HepG2 (cell line): ENCODE measurements around the gene BYSL. TPM values are rescaled to one million over a fixed set of nuclear protein-coding genes. Genes with fewer than 3 reads are reported as not detected.

ENCODE experiments used
- AKNA ChIP-seq: sonication (generic); formaldehyde crosslinking; IDR thresholded peaks from 2 replicates; pipeline ENCODE4 v1.4.0; 2020; ENCODE audit warnings: missing genetic modification reagents, borderline replicate concordance
- HMG20B ChIP-seq: conservative IDR thresholded peaks from 2 replicates; pipeline ENCODE4 v1.6.1; 2016; ENCODE audit warnings: missing genetic modification reagents, missing compliant biosample characterization
- HNRNPL ChIP-seq: fragments of 200-400 bp; formaldehyde crosslinking; IDR thresholded peaks from 2 replicates; pipeline ENCODE4 v1.6.1; 2017; ENCODE audit warnings: mild to moderate bottlenecking, low read depth, low read length
- NFYC ChIP-seq: IDR thresholded peaks from 2 replicates; pipeline ENCODE4 v1.6.1; 2016; ENCODE audit warnings: missing genetic modification reagents, missing compliant biosample characterization
- POLR2G ChIP-seq: fragments of 200-400 bp; formaldehyde crosslinking; IDR thresholded peaks from 2 replicates; pipeline ENCODE4 v1.6.1; 2018; ENCODE audit warnings: mild to moderate bottlenecking, low read depth, low read length, moderate library complexity
- SIN3A ChIP-seq: IDR thresholded peaks from 2 replicates; pipeline ENCODE4 v1.6.1; 2011; ENCODE audit warnings: low read depth, mild to moderate bottlenecking, control low read depth, low read length, borderline replicate concordance
- SMAD9 ChIP-seq: sonication (generic); formaldehyde crosslinking; IDR thresholded peaks from 2 replicates; pipeline ENCODE4 v1.5.1; 2020; ENCODE audit warnings: mild to moderate bottlenecking, missing genetic modification reagents
- SOX6 ChIP-seq, 2 experiments: fragments of 450-650 bp in 1 of 2; sonication (generic) in 1 of 2; formaldehyde crosslinking in 1 of 2; IDR thresholded peaks; 2 replicates each; pipeline versions ENCODE4 v1.4.0 to v1.6.1; 2017 to 2020; ENCODE audit warnings: antibody characterized with exemption in 1 of 2, mild to moderate bottlenecking in 1 of 2, missing genetic modification reagents in 1 of 2
- TCF12 ChIP-seq, 2 experiments: fragments of 450-650 bp in 1 of 2; sonication (generic) in 1 of 2; formaldehyde crosslinking in 1 of 2; IDR thresholded peaks; 2 replicates each; pipeline versions ENCODE4 v1.6.1 to v1.8.0; 2017 to 2022; ENCODE audit warnings: antibody characterized with exemption in 1 of 2, mild to moderate bottlenecking in 1 of 2, missing genetic modification reagents in 1 of 2, moderate library complexity in 1 of 2
- ZKSCAN8 ChIP-seq: IDR thresholded peaks from 2 replicates; pipeline ENCODE4 v1.6.1; 2016; ENCODE audit warnings: borderline replicate concordance, missing genetic modification reagents, missing compliant biosample characterization
- ZNF44 ChIP-seq: sonication (generic); formaldehyde crosslinking; IDR thresholded peaks from 2 replicates; pipeline ENCODE4 v1.5.1; 2020; ENCODE audit warnings: mild to moderate bottlenecking, missing genetic modification reagents
- ZNF670 ChIP-seq: sonication (generic); formaldehyde crosslinking; IDR thresholded peaks from 2 replicates; pipeline ENCODE4 v1.8.0; 2022; ENCODE audit warnings: mild to moderate bottlenecking, missing genetic modification reagents, borderline replicate concordance
- ZNF839 ChIP-seq: sonication (generic); formaldehyde crosslinking; IDR thresholded peaks from 2 replicates; pipeline ENCODE4 v1.4.0; 2020; ENCODE audit warnings: missing genetic modification reagents, mild to moderate bottlenecking, borderline replicate concordance
- polyA plus RNA-seq, 8 experiments: library from polyadenylated mRNA; depleted of rRNA in 3 of 8; stranded (reverse) in 7 of 8; unstranded in 1 of 8; fragments of >200 nt; fragmentation: Illumina TruSeq in 4 of 8; extraction: Trizol in 4 of 8; gene quantifications; 2 replicates each; pipeline versions ENCODE4 v1.2.1 to v1.2.3, GENCODE V29; 2011 to 2016; ENCODE audit warnings: low read depth in 4 of 8, missing spikeins in 1 of 8, mixed read lengths in 1 of 8; ENCODE audit not compliant: insufficient read depth in 1 of 8
- total RNA-seq, 5 experiments: library from RNA; depleted of rRNA; stranded (reverse); fragments of >200 nt; fragmentation: Illumina TruSeq; extraction: Trizol; gene quantifications; 2 replicates each; pipeline ENCODE4 v1.2.3, GENCODE V29; 2016; ENCODE audit warnings: low read depth in 1 of 5
- TF ChIP-seq, protein P1 (sequence below): sonication (generic); formaldehyde crosslinking; IDR thresholded peaks from 2 replicates; pipeline ENCODE4 v1.5.1; 2020; ENCODE audit warnings: mild to moderate bottlenecking, missing genetic modification reagents, moderate library complexity

Gene BYSL
- total and polyA plus RNA-seq, 2 of the 13 experiments (the other 11 are each of a cell fraction or from before 2014, with no cell fraction given): 27.9 to 28.6 TPM

- TF ChIP-seq SOX6 (IDR thresholded peaks at IDR 0.05) (no peak), SOX6 (CRISPR knock-in tag; IDR thresholded peaks at IDR 0.05) (peak; percentile 74), ZNF44 (CRISPR knock-in tag) (peak; percentile 81; the same call in 1 of the 2 replicates), ZNF670 (CRISPR knock-in tag) (peak; percentile 81), ZNF839 (no peak), HMG20B (no peak), POLR2G (peak; percentile 93), SMAD9 (no peak; the same call in 1 of the 2 replicates), AKNA (peak; percentile 23; the same call in 1 of the 2 replicates), NFYC (CRISPR knock-in tag) (peak; percentile 17; the same call in 1 of the 2 replicates), SIN3A (peak; percentile 78), TCF12 (IDR thresholded peaks at IDR 0.05) (no peak), TCF12 (CRISPR knock-in tag; IDR thresholded peaks at IDR 0.05) (peak; percentile 71; the same call in 1 of the 2 replicates), ZKSCAN8 (peak; percentile 28; the same call in 1 of the 2 replicates), HNRNPL (peak; percentile 43; the same call in 1 of the 2 replicates)
- TF ChIP-seq, protein P1, sequence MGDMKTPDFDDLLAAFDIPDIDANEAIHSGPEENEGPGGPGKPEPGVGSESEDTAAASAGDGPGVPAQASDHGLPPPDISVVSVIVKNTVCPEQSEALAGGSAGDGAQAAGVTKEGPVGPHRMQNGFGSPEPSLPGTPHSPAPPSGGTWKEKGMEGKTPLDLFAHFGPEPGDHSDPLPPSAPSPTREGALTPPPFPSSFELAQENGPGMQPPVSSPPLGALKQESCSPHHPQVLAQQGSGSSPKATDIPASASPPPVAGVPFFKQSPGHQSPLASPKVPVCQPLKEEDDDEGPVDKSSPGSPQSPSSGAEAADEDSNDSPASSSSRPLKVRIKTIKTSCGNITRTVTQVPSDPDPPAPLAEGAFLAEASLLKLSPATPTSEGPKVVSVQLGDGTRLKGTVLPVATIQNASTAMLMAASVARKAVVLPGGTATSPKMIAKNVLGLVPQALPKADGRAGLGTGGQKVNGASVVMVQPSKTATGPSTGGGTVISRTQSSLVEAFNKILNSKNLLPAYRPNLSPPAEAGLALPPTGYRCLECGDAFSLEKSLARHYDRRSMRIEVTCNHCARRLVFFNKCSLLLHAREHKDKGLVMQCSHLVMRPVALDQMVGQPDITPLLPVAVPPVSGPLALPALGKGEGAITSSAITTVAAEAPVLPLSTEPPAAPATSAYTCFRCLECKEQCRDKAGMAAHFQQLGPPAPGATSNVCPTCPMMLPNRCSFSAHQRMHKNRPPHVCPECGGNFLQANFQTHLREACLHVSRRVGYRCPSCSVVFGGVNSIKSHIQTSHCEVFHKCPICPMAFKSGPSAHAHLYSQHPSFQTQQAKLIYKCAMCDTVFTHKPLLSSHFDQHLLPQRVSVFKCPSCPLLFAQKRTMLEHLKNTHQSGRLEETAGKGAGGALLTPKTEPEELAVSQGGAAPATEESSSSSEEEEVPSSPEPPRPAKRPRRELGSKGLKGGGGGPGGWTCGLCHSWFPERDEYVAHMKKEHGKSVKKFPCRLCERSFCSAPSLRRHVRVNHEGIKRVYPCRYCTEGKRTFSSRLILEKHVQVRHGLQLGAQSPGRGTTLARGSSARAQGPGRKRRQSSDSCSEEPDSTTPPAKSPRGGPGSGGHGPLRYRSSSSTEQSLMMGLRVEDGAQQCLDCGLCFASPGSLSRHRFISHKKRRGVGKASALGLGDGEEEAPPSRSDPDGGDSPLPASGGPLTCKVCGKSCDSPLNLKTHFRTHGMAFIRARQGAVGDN: peak; percentile 93
Observed at GRCh38 chr6:41920921-41921711, at the start of gene BYSL, which contains the start of gene MED20 (continued).
